ENCODE data around the gene GRB14.

DNA sequence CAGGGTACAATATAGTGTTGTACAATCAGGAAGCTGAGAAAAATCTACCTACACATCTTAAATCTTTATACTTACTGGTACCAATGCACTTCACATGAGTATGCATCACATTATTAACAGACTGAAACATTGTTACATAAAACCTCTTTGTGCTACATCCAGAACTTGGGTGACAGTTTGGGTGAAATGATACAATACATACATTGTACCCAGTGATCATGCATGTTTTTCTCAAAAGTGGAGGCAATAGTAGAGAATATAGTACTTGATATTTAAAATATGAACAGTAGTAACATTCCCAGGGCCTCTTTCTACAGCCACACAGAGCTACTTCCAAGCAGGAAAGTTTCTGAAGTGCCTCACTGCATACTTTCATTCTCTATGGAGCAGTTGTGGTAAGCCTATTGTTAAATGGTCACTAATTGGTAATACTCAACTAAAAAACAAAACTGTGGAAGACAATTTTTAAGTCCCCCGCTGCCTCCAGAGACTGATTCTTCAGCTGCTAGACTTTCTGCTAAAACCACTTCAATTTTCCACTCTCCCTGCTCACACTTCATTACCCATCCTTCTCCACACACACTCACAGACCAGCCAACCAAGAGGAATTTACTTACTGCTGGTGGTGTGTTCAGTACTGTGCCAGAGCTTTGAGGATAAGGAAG, 22.9 kb upstream of the GRB14 start:
- TF ChIP-seq, protein P1, sequence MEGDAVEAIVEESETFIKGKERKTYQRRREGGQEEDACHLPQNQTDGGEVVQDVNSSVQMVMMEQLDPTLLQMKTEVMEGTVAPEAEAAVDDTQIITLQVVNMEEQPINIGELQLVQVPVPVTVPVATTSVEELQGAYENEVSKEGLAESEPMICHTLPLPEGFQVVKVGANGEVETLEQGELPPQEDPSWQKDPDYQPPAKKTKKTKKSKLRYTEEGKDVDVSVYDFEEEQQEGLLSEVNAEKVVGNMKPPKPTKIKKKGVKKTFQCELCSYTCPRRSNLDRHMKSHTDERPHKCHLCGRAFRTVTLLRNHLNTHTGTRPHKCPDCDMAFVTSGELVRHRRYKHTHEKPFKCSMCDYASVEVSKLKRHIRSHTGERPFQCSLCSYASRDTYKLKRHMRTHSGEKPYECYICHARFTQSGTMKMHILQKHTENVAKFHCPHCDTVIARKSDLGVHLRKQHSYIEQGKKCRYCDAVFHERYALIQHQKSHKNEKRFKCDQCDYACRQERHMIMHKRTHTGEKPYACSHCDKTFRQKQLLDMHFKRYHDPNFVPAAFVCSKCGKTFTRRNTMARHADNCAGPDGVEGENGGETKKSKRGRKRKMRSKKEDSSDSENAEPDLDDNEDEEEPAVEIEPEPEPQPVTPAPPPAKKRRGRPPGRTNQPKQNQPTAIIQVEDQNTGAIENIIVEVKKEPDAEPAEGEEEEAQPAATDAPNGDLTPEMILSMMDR (IDR thresholded peaks at IDR 0.05 in 8 of 11, conservative IDR thresholded peaks at IDR 0.05 in 3 of 11): no peak
- TF ChIP-seq POLR2A (IDR thresholded peaks at IDR 0.05) (no peak), POLR2AphosphoS5 (IDR thresholded peaks at IDR 0.05) (no peak)

All from spleen (tissue), 7 donors.